Osteoblast (primary cell): Measurements from ENCODE around the gene ADGRG6. TPM values are rescaled to one million over a fixed set of nuclear protein-coding genes. Genes with fewer than 3 reads are reported as not detected.

Source experiments
- DNase-seq: peaks from one replicate; pipeline ENCODE4 v3.0.0; 2011; ENCODE audit warnings: low spot score, mixed read lengths; ENCODE audit not compliant: insufficient read length; ENCODE audit errors: missing footprints
- H2AFZ ChIP-seq: 2 replicates; pipeline ENCODE4 v1.6.0; 2011; ENCODE audit warnings: mild to moderate bottlenecking, low read length
- H3K27ac ChIP-seq: 2 replicates; pipeline ENCODE4 v1.5.1; 2011; ENCODE audit warnings: mild to moderate bottlenecking, low read depth, low read length, moderate library complexity
- H3K27me3 ChIP-seq: 2 replicates; pipeline ENCODE4 v1.6.0; 2012; ENCODE audit warnings: mild to moderate bottlenecking, control low read depth, inconsistent platforms, low read length, moderate library complexity; ENCODE audit not compliant: insufficient read depth
- H3K36me3 ChIP-seq: 2 replicates; pipeline ENCODE4 v1.5.1; 2011; ENCODE audit warnings: mild to moderate bottlenecking, low read length, control low read depth, moderate library complexity; ENCODE audit not compliant: insufficient read depth
- H3K4me1 ChIP-seq: 2 replicates; pipeline ENCODE4 v1.5.1; 2011; ENCODE audit warnings: mild to moderate bottlenecking, low read length, control low read depth, moderate library complexity; ENCODE audit not compliant: insufficient read depth
- H3K4me2 ChIP-seq: 2 replicates; pipeline ENCODE4 v1.6.0; 2011; ENCODE audit warnings: mild to moderate bottlenecking, low read length; ENCODE audit not compliant: insufficient read depth
- H3K4me3 ChIP-seq: fragments of 200-600 bp; sonication (generic); 3 replicates; pipeline ENCODE4 v1.5.1; 2012; ENCODE audit warnings: mild to moderate bottlenecking, low read length, inconsistent platforms; ENCODE audit not compliant: insufficient read depth
- H3K79me2 ChIP-seq: 2 replicates; pipeline ENCODE4 v1.6.0; 2012; ENCODE audit warnings: mild to moderate bottlenecking, low read length, control low read depth, inconsistent platforms; ENCODE audit not compliant: insufficient read depth
- H3K9me3 ChIP-seq: 2 replicates; pipeline ENCODE4 v1.5.1; 2011; ENCODE audit warnings: low read depth, low read length, control low read depth
- H4K20me1 ChIP-seq: 2 replicates; pipeline ENCODE4 v1.6.0; 2012; ENCODE audit warnings: mild to moderate bottlenecking, low read length, control low read depth; ENCODE audit not compliant: insufficient read depth
- total RNA-seq: library from RNA; depleted of rRNA; stranded (reverse); fragments of >200 nt; gene quantifications from 2 replicates; pipeline ENCODE4 v1.2.3, GENCODE V29; 2012
- TF ChIP-seq, protein P1 (sequence below): IDR thresholded peaks from 2 replicates; pipeline ENCODE4 v1.5.1; 2011; ENCODE audit warnings: mild to moderate bottlenecking, low read depth, low read length, moderate library complexity; ENCODE audit errors: extremely low read depth

The ADGRG6 gene
- total RNA-seq, 1 donor = 0.36 TPM

DNA sequence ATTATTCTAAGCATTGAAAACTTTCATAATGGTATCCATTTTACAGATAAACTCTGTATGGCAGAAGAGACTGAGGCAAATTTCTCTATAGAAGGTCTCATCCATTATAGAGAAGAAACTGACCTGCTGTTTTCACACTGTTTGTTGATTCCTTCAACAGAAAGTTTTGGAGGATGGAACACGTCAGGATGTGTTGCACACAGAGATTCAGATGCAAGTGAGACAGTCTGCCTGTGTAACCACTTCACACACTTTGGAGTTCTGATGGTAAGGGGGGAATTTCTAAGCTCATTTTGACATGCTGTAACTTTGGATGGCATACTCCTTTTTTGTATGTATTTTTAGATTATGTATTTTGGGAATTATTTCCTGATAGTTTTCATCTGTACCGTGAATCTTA lies 109.3 kb downstream of the ADGRG6 start:
- Histone ChIP-seq H2AFZ (no peak overlapping the region), H3K9me3 (no peaks in the 10 kb centered on the region), H3K27me3 (no peaks in the 10 kb centered on the region), H3K79me2 (no peaks in the 10 kb centered on the region), H3K4me2 (no peak overlapping the region), H3K36me3 (no peaks in the 10 kb centered on the region), H4K20me1 (no peaks in the 10 kb centered on the region), H3K4me1 (peaks cover 31% of the 10 kb centered on the region), H3K27ac (no peak overlapping the region), H3K4me3 (no peak overlapping the region)
- TF ChIP-seq, protein P1, sequence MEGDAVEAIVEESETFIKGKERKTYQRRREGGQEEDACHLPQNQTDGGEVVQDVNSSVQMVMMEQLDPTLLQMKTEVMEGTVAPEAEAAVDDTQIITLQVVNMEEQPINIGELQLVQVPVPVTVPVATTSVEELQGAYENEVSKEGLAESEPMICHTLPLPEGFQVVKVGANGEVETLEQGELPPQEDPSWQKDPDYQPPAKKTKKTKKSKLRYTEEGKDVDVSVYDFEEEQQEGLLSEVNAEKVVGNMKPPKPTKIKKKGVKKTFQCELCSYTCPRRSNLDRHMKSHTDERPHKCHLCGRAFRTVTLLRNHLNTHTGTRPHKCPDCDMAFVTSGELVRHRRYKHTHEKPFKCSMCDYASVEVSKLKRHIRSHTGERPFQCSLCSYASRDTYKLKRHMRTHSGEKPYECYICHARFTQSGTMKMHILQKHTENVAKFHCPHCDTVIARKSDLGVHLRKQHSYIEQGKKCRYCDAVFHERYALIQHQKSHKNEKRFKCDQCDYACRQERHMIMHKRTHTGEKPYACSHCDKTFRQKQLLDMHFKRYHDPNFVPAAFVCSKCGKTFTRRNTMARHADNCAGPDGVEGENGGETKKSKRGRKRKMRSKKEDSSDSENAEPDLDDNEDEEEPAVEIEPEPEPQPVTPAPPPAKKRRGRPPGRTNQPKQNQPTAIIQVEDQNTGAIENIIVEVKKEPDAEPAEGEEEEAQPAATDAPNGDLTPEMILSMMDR = no peak
- no peak for DNase-seq

DNA sequence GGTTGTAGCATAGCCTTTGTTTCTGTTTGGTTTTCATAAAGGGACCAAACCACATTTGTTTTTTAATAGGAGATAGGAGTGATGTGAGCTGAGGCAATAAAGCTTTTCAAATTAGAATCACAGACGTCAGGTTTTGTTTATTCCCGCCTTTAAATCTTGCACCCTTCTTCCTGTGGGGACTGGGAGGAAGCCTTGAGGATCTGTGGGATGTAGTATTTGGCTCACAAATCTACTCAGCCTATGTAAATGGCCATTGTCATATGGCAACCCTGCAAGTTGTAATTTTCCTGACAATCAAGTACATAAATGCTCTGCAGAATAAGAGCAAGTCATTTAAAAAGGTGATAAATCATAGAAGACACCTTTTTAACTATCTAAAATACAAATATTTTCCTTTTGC lies 110.4 kb downstream of the ADGRG6 start:
- Histone ChIP-seq H2AFZ (no peak overlapping the region), H3K4me1 (peaks cover 41% of the 10 kb centered on the region)

DNA sequence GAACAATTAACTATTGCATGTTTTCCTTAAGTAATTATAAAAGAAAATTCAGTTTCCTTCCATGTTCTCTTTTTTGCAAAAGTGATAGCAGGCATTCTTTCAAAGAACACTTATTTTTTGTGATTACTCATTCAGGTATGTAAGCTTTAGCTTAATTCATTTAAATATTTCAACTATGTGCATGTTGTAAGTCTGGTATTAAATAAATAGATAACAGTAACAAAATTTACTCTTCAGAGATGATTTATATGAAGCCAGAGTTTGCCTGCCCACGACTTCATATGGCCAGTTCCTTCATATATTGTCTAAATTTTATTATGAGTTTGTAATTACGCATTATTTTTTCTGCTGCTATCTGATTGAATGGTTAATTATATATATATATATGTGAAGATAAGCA lies 110.9 kb downstream of the ADGRG6 start:
- Histone ChIP-seq H3K27ac (peak overlapping the region; percentile 55), H3K27me3 (no peaks in the 10 kb centered on the region), H3K36me3 (no peaks in the 10 kb centered on the region), H3K4me3 (no peak overlapping the region), H3K4me2 (peak overlapping the region; percentile 3), H3K9me3 (no peaks in the 10 kb centered on the region), H3K4me1 (peaks cover 45% of the 10 kb centered on the region), H2AFZ (no peak overlapping the region), H4K20me1 (no peaks in the 10 kb centered on the region), H3K79me2 (no peaks in the 10 kb centered on the region)
- DNase-seq = no peak
- TF ChIP-seq, protein P1 = no peak

More for the DNA sequence above, 110.4 kb downstream of the ADGRG6 start:
- no peaks in the 10 kb centered on the region for H3K9me3 ChIP-seq
- no peak for DNase-seq
- peak overlapping the region; percentile 3 for H3K4me2 ChIP-seq
- H4K20me1 ChIP-seq = no peaks in the 10 kb centered on the region
- H3K27ac ChIP-seq = peak overlapping the region; percentile 55
- no peaks in the 10 kb centered on the region for H3K79me2 ChIP-seq
- no peak overlapping the region for H3K4me3 ChIP-seq
- TF ChIP-seq, protein P1 = no peak
- H3K27me3 ChIP-seq = no peaks in the 10 kb centered on the region
- no peaks in the 10 kb centered on the region for H3K36me3 ChIP-seq

DNA sequence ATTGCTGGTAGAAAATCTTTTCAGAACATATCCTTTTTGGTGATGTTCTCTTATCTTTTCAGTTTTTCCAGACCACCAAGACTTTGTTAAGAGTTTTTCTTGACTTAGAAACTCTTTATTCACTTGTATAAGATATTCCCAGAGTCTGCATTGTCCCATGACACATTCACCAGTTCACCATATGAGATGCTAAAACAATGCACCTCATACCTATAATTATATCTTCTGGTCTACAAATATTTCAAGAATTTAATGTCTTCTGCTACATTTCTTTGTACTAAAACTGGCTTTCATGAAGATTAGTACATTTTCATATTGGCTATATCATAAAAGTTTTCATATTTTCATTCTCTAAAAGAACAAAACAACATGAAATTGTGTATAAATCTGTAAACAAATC lies 111.3 kb downstream of the ADGRG6 start:
- no peaks in the 10 kb centered on the region for H3K36me3 ChIP-seq

More for the DNA sequence above, 111.3 kb downstream of the ADGRG6 start:
- Histone ChIP-seq H3K4me1 (peaks cover 46% of the 10 kb centered on the region), H4K20me1 (no peaks in the 10 kb centered on the region), H3K27me3 (no peaks in the 10 kb centered on the region), H2AFZ (no peak overlapping the region), H3K79me2 (no peaks in the 10 kb centered on the region), H3K9me3 (no peaks in the 10 kb centered on the region), H3K27ac (peak overlapping the region; percentile 55), H3K4me2 (peak overlapping the region; percentile 33), H3K4me3 (no peak overlapping the region)
- no peak for DNase-seq
- TF ChIP-seq, protein P1 = no peak
